KMS-11 (cell line): ENCODE results near the gene PLA2G2D.

Source experiments
- H2AFZ ChIP-seq: fragments of 200-600 bp; sonication (generic); 2 replicates; pipeline ENCODE4 v1.6.1; 2016; ENCODE audit warnings: antibody characterized with exemption, mixed run types, low read depth
- H3K27ac ChIP-seq: fragments of 200-600 bp; sonication (generic); 2 replicates; pipeline ENCODE4 v1.6.1; 2016; ENCODE audit warnings: mild to moderate bottlenecking, mixed run types
- H3K27me3 ChIP-seq: fragments of 200-600 bp; sonication (generic); 2 replicates; pipeline ENCODE4 v1.6.1; 2017; ENCODE audit warnings: mild to moderate bottlenecking, low read depth, mixed run types, moderate library complexity; ENCODE audit not compliant: insufficient read depth
- H3K36me3 ChIP-seq: fragments of 200-600 bp; sonication (generic); 2 replicates; pipeline ENCODE4 v1.6.1; 2017; ENCODE audit warnings: mild to moderate bottlenecking, mixed run types; ENCODE audit not compliant: insufficient read depth
- H3K4me1 ChIP-seq: fragments of 200-600 bp; sonication (generic); 2 replicates; pipeline ENCODE4 v1.6.1; 2016; ENCODE audit warnings: mild to moderate bottlenecking, low read depth, mixed run types; ENCODE audit not compliant: poor library complexity, severe bottlenecking
- H3K4me2 ChIP-seq: fragments of 200-600 bp; sonication (generic); 2 replicates; pipeline ENCODE4 v1.7.0; 2016; ENCODE audit warnings: mild to moderate bottlenecking, mixed run types
- H3K4me3 ChIP-seq: fragments of 200-600 bp; sonication (generic); IDR thresholded peaks from 2 replicates; pipeline ENCODE4 v1.6.1; 2017; ENCODE audit warnings: low read depth, low read length, mixed read lengths; ENCODE audit not compliant: insufficient read depth
- H3K79me2 ChIP-seq: fragments of 200-600 bp; sonication (generic); 2 replicates; pipeline ENCODE4 v1.6.1; 2016; ENCODE audit warnings: low read depth, mixed run types; ENCODE audit not compliant: insufficient read depth
- H3K9ac ChIP-seq: fragments of 200-600 bp; sonication (generic); 2 replicates; pipeline ENCODE4 v1.6.1; 2016; ENCODE audit warnings: mild to moderate bottlenecking, mixed run types
- H4K20me1 ChIP-seq: fragments of 200-600 bp; sonication (generic); 2 replicates; pipeline ENCODE4 v1.6.1; 2016; ENCODE audit warnings: mild to moderate bottlenecking, mixed run types; ENCODE audit not compliant: insufficient read depth
- TF ChIP-seq, protein P1 (sequence below): fragments of 200-600 bp; sonication (generic); conservative IDR thresholded peaks from 2 replicates; pipeline ENCODE4 v1.6.1; 2017; ENCODE audit warnings: low read depth, mild to moderate bottlenecking, antibody characterized with exemption, low read length, moderate library complexity, mixed read lengths

The PLA2G2D gene

DNA sequence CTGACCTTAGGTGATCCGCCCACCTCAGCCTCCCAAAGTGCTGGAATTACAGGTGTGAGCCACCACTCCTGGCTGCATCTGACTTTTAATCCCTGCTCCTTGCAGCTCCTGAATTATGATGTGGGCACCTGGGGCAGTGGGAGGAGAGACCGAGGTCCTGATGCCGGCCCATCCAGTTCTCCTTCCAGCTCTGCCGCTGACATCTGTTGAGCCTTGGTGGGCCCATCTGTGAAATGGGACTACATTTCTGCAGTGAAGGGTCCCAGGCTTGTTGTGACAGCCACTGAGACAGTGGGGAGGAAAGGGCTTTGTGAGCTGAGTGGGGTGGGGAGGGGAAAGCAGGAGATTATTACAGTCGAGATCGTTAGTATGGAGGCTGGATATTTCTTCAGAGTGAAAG is 31.6 kb upstream of the PLA2G2D start:
- no peak overlapping the region for H3K27ac ChIP-seq
- H3K9ac ChIP-seq = no peak overlapping the region
- no peaks in the 10 kb centered on the region for H4K20me1 ChIP-seq
- no peaks in the 10 kb centered on the region for H3K79me2 ChIP-seq
- peaks cover 3% of the 10 kb centered on the region; the same call in 1 of the 2 replicates for H3K27me3 ChIP-seq
- no peaks in the 10 kb centered on the region for H3K4me1 ChIP-seq
- no peak overlapping the region for H3K4me2 ChIP-seq
- H2AFZ ChIP-seq = no peak overlapping the region
- TF ChIP-seq, protein P1, sequence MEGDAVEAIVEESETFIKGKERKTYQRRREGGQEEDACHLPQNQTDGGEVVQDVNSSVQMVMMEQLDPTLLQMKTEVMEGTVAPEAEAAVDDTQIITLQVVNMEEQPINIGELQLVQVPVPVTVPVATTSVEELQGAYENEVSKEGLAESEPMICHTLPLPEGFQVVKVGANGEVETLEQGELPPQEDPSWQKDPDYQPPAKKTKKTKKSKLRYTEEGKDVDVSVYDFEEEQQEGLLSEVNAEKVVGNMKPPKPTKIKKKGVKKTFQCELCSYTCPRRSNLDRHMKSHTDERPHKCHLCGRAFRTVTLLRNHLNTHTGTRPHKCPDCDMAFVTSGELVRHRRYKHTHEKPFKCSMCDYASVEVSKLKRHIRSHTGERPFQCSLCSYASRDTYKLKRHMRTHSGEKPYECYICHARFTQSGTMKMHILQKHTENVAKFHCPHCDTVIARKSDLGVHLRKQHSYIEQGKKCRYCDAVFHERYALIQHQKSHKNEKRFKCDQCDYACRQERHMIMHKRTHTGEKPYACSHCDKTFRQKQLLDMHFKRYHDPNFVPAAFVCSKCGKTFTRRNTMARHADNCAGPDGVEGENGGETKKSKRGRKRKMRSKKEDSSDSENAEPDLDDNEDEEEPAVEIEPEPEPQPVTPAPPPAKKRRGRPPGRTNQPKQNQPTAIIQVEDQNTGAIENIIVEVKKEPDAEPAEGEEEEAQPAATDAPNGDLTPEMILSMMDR = no peak
- H3K4me3 ChIP-seq = no peak overlapping the region
- no peaks in the 10 kb centered on the region for H3K36me3 ChIP-seq

DNA sequence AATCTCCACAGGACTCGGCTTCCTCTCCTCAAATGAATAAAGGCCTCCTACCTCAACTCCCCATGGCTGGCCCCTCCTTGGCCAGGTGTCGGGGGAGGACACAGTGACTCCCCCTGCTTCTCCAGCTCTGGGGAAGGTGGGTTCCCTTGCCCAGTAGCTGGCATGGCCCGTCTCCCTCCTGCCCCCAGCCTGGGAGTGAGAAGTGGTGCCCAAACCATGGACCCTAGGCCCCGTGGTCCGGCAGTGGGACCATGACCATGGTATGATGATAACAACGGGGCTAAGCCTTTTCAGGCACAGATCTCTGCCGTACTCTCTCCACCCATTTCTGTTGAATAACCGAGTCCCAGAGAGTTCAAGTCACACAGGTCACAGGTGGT is 31.0 kb upstream of the PLA2G2D start:
- no peak overlapping the region for H3K4me2 ChIP-seq
- H3K27me3 ChIP-seq = peaks cover 3% of the 10 kb centered on the region; the same call in 1 of the 2 replicates
- H2AFZ ChIP-seq = no peak overlapping the region
- TF ChIP-seq, protein P1 = no peak
- no peaks in the 10 kb centered on the region for H3K4me1 ChIP-seq
- H4K20me1 ChIP-seq = no peaks in the 10 kb centered on the region
- no peak overlapping the region for H3K9ac ChIP-seq
- H3K79me2 ChIP-seq = no peaks in the 10 kb centered on the region
- H3K4me3 ChIP-seq = no peak overlapping the region
- no peaks in the 10 kb centered on the region for H3K36me3 ChIP-seq
- H3K27ac ChIP-seq = no peak overlapping the region

DNA sequence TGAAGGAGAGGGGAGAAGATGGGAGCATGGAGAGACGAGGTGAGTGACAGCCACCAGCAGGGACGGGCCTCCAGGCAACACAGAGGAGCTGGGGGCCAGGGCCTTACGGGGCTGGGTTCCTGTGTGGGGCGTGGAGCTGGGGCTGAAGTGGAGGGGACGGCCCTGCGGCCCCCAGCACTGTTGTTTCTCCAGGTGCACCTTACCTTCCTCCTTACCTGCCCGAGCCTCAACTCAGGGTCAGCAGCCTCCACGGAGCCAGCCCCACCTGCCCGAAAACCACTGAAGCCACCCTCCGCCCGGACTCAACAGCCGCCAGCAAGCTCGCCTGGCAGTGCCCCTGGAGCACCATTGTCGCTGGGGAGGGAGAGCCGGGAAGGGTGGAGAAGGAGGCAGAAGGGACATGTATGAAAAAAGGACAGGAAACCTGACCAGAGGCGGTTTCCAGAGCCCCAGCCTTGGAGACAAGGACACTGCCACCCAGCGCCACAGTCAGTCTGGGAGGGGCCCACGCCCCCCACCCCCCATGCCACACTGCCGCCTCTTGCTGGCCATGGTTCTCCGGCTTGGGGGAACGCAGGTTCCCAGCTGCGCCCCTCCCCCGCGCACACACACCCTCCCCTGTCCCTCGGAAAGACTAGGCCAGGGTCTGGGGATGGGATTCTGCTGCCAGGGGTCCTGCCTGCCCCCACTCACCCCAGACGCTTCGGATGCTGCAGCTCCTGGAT is 30.4 kb upstream of the PLA2G2D start:
- Histone ChIP-seq H3K4me2 (no peak overlapping the region), H3K27ac (no peak overlapping the region), H3K4me3 (no peak overlapping the region), H3K9ac (no peak overlapping the region), H4K20me1 (no peaks in the 10 kb centered on the region), H3K36me3 (no peaks in the 10 kb centered on the region), H3K79me2 (no peaks in the 10 kb centered on the region), H3K4me1 (no peaks in the 10 kb centered on the region), H3K27me3 (peaks cover 3% of the 10 kb centered on the region; the same call in 1 of the 2 replicates), H2AFZ (no peak overlapping the region)
- TF ChIP-seq, protein P1 = no peak

DNA sequence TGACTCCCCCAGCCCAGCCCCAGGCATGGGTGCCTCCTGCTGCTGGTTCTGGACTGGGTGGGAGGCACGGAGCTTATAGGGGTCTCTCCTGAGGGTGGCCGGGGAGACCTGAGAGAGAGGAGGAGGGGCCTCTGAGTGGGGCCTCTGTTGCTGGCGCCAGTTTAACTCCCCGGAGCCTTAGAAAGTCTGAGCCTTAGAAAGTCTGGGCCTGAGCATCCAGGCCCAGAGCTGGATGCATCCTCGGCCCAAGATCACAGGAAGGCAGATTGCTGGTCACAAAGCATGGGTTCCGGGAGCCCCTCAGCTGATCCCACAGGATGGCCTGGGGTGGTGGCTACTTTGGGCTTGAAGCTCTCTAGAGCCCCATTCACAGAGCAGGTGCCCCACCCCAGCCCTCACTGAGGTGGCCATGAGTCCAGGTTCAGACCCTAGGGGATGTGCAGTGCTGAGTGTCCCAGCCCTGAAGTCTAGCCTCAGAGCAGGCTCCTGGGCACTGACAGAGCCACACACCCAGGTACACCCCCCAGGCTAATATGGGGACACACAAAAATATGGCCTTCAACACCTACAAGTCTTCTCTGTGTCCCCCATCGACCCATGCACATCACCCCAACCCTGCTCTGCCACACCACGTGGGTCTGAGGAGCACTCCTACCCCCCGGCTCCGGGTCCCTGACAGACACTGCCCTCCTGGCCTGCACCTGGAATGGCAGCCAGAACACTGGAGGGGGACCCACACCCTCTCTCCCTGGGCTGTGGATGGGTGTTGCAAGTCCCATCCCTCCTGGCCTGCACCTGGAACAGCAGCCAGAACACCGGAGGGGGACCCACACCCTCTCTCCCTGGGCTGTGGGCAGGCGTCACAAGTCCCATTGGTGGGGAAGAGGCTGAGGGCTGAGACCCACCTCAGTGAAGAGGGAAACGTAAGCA is 29.5 kb upstream of the PLA2G2D start:
- Histone ChIP-seq H3K36me3 (no peaks in the 10 kb centered on the region), H3K9ac (no peak overlapping the region), H3K79me2 (no peaks in the 10 kb centered on the region), H3K27ac (no peak overlapping the region), H3K4me3 (no peak overlapping the region), H2AFZ (no peak overlapping the region), H3K4me2 (no peak overlapping the region), H4K20me1 (no peaks in the 10 kb centered on the region), H3K4me1 (no peaks in the 10 kb centered on the region), H3K27me3 (peaks cover 3% of the 10 kb centered on the region; the same call in 1 of the 2 replicates)
- TF ChIP-seq, protein P1 = no peak
